ENCODE data around the gene C1orf226. TPM values are rescaled to one million over a fixed set of nuclear protein-coding genes. Genes with fewer than 3 reads are reported as not detected.

Gene C1orf226
- total RNA-seq, 1 experiment from 2014 or later: 4.3 TPM

DNA sequence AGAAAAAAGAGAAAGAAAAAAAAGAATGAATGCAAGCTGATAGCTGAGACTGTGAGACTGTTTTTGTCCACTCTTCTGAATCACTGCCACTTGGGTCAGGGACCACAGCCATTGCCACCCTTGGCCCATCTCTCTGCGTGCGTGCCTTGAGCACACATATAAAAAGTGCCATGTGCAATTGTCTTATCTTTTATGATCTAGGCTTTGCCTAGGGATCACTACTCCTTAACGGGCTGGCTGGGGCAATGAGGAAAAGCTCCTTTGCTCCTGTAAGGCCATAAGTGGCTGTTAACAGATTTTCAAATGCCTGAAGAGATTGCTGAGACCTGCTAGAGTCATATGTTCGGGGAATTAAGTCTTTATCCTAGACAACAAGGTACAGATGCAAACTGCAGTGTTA, 13.1 kb upstream of the C1orf226 start:
- CTCF ChIA-PET: interaction anchor here (0.6 kb wide), 1 partner anchor 509 kb away, joined by 4 read pairs; no protein-coding TSS in a partner anchor
- BruUV-seq (replicated peaks): no TSS peak
- ATAC-seq: no peak

DNA sequence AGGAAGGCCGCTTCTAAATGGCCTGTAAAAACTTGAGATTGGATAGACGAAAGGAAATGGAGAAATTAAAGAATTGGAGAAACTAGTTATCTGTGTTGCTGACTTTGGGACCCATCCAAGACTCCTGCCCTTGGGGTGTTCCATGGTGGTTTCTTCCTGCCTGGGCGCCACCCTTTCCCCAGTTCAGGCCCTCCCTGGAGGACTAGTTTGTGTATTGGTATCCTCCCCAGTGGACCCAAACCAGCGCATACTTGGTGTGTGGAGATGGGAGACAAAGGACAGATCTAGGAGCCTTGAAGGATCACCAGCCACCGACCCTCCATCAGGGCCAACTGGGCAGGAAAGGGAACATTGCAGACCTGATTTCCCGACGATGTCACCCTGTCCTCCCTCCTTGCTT, 12.0 kb upstream of the C1orf226 start:
- DNase-seq (no peak), ATAC-seq (no peak)
- Histone ChIP-seq H3F3A (ENCODE audit: low read length, unreplicated experiment) (no peaks in the 10 kb centered on the region), H2AFZ (ENCODE audit: low read length) (no peak overlapping the region), H3K9me3 (ENCODE audit: low read length) (no peaks in the 10 kb centered on the region), H3K9me2 (replicated peaks; ENCODE audit: low read length) (no peaks in the 10 kb centered on the region), H4K20me1 (ENCODE audit: low read length) (no peaks in the 10 kb centered on the region), H3K4me1 (ENCODE audit: insufficient read depth, low read length) (peaks cover 27% of the 10 kb centered on the region), H3K4me2 (ENCODE audit: low read length) (no peak overlapping the region), H3K27me3 (ENCODE audit: low read length) (no peaks in the 10 kb centered on the region), H3K79me2 (ENCODE audit: low read length) (no peaks in the 10 kb centered on the region), H3K9ac (ENCODE audit: low read length) (no peak overlapping the region), H3K27ac (ENCODE audit: low read length) (no peak overlapping the region), H3K36me3 (ENCODE audit: low read depth, low read length) (no peaks in the 10 kb centered on the region), H3K4me3 (ENCODE audit: low read length) (no peak overlapping the region)
- no TSS peak for BruUV-seq (replicated peaks)
- intact Hi-C loops (cut with micrococcal nuclease): no loop called here
- ChIA-PET POLR2A (ENCODE audit: unreplicated experiment) (no interaction called here), CTCF (no interaction called here)
- TF ChIP-seq, protein P1, sequence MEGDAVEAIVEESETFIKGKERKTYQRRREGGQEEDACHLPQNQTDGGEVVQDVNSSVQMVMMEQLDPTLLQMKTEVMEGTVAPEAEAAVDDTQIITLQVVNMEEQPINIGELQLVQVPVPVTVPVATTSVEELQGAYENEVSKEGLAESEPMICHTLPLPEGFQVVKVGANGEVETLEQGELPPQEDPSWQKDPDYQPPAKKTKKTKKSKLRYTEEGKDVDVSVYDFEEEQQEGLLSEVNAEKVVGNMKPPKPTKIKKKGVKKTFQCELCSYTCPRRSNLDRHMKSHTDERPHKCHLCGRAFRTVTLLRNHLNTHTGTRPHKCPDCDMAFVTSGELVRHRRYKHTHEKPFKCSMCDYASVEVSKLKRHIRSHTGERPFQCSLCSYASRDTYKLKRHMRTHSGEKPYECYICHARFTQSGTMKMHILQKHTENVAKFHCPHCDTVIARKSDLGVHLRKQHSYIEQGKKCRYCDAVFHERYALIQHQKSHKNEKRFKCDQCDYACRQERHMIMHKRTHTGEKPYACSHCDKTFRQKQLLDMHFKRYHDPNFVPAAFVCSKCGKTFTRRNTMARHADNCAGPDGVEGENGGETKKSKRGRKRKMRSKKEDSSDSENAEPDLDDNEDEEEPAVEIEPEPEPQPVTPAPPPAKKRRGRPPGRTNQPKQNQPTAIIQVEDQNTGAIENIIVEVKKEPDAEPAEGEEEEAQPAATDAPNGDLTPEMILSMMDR (conservative IDR thresholded peaks at IDR 0.05; ENCODE audit: low read depth, low read length): no peak
- TF ChIP-seq EZH2phosphoT487 (IDR thresholded peaks at IDR 0.05; ENCODE audit: borderline replicate concordance, low read length): no peak
- TF ChIP-seq EZH2 (IDR thresholded peaks at IDR 0.05; ENCODE audit: low read length, unreplicated experiment): no peak

More for the DNA sequence above, 13.1 kb upstream of the C1orf226 start:
- Histone ChIP-seq H3K4me2 (ENCODE audit: low read length) (no peak overlapping the region), H3K9me2 (replicated peaks; ENCODE audit: low read length) (no peaks in the 10 kb centered on the region), H3K27ac (ENCODE audit: low read length) (no peak overlapping the region), H3K27me3 (ENCODE audit: low read length) (no peaks in the 10 kb centered on the region), H3K36me3 (ENCODE audit: low read depth, low read length) (no peaks in the 10 kb centered on the region), H3K9me3 (ENCODE audit: low read length) (no peaks in the 10 kb centered on the region), H2AFZ (ENCODE audit: low read length) (no peak overlapping the region), H4K20me1 (ENCODE audit: low read length) (no peaks in the 10 kb centered on the region), H3K4me3 (ENCODE audit: low read length) (no peak overlapping the region), H3F3A (ENCODE audit: low read length, unreplicated experiment) (no peaks in the 10 kb centered on the region), H3K4me1 (ENCODE audit: insufficient read depth, low read length) (peaks cover 16% of the 10 kb centered on the region), H3K9ac (ENCODE audit: low read length) (no peak overlapping the region), H3K79me2 (ENCODE audit: low read length) (no peaks in the 10 kb centered on the region)
- intact Hi-C loops (cut with micrococcal nuclease): no loop called here
- TF ChIP-seq EZH2 (IDR thresholded peaks at IDR 0.05; ENCODE audit: low read length, unreplicated experiment): no peak
- no peak for DNase-seq
- POLR2A ChIA-PET (ENCODE audit: unreplicated experiment): interaction anchor here (0.7 kb wide), 1 partner anchor 19 kb away, joined by 3 read pairs; no protein-coding TSS in a partner anchor

DNA sequence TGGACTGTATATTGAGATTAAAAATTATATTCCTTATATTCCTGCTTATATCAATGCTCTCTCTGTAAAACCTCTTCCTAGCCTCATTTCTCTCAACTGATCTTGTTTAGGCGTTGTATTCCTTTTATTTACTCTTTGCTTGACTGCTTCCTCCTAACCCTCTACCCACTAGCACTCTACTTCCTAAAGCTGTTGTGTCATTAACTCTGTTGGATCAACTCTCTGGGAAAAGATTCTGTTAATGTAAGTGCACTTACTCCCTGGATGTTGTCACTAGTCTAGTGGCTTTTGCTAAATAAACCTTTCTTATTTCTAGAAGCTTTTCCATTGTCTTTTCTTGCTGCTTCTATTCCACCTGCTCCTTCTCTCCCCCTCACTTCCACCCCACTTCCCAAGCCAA, 11.4 kb upstream of the C1orf226 start:
- ATAC-seq (no peak), DNase-seq (no peak)
- Histone ChIP-seq H2AFZ (ENCODE audit: low read length) (no peak overlapping the region), H3K9me2 (replicated peaks; ENCODE audit: low read length) (no peaks in the 10 kb centered on the region), H3F3A (ENCODE audit: low read length, unreplicated experiment) (no peaks in the 10 kb centered on the region), H3K4me1 (ENCODE audit: insufficient read depth, low read length) (peaks cover 28% of the 10 kb centered on the region), H3K36me3 (ENCODE audit: low read depth, low read length) (no peaks in the 10 kb centered on the region), H3K9ac (ENCODE audit: low read length) (no peak overlapping the region), H3K27me3 (ENCODE audit: low read length) (no peaks in the 10 kb centered on the region), H3K4me3 (ENCODE audit: low read length) (no peak overlapping the region), H3K4me2 (ENCODE audit: low read length) (no peak overlapping the region), H4K20me1 (ENCODE audit: low read length) (no peaks in the 10 kb centered on the region), H3K9me3 (ENCODE audit: low read length) (no peaks in the 10 kb centered on the region), H3K27ac (ENCODE audit: low read length) (no peak overlapping the region), H3K79me2 (ENCODE audit: low read length) (no peaks in the 10 kb centered on the region)
- ChIA-PET CTCF (no interaction called here), POLR2A (ENCODE audit: unreplicated experiment) (no interaction called here)
- intact Hi-C loops (cut with micrococcal nuclease): no loop called here
- TF ChIP-seq, protein P1 (conservative IDR thresholded peaks at IDR 0.05; ENCODE audit: low read depth, low read length): no peak
- TF ChIP-seq EZH2phosphoT487 (IDR thresholded peaks at IDR 0.05; ENCODE audit: borderline replicate concordance, low read length) (no peak), EZH2 (IDR thresholded peaks at IDR 0.05; ENCODE audit: low read length, unreplicated experiment) (no peak)
- no TSS peak for BruUV-seq (replicated peaks)

Data from PC-3 (cell line).